Renal cortex interstitium (tissue), 11 donors: Measurements from ENCODE around the gene EFNA5. TPM values are rescaled to one million over a fixed set of nuclear protein-coding genes. Genes with fewer than 3 reads are reported as not detected.

Source experiments
- DNase-seq, 11 donors: peaks; one replicate each; pipeline ENCODE4 v3.0.0-alpha.2; 2013; ENCODE audit warnings: low read depth in 9 of 11, low spot score in 4 of 11; ENCODE audit errors: extremely low read depth in 1 of 11
- polyA plus RNA-seq, 3 donors: library from polyadenylated mRNA; unstranded; fragments of 120-200 nt; gene quantifications; one replicate each; pipeline ENCODE4 v1.2.1, GENCODE V29; 2013; ENCODE audit not compliant: insufficient read length in 3 of 3

The EFNA5 gene
- polyA plus RNA-seq, 3 donors = 23.8 to 30.3 (median 28.2) TPM

- no peak for DNase-seq
Observed at GRCh38 chr5:107564931-107565372, 105.8 kb downstream of the EFNA5 start.

- no peak for DNase-seq
Observed at GRCh38 chr5:107563959-107564544, 106.7 kb downstream of the EFNA5 start.

GRCh38 chr5:107560377-107560776 lies 110.4 kb downstream of the EFNA5 start:
- DNase-seq = no peak

GRCh38 chr5:107558823-107559375 lies 111.8 kb downstream of the EFNA5 start:
- no peak for DNase-seq

GRCh38 chr5:107557051-107557658 lies 113.6 kb downstream of the EFNA5 start:
- DNase-seq = peak in 1 of 11 donors; percentile 46

GRCh38 chr5:107556575-107556974 lies 114.2 kb downstream of the EFNA5 start:
- DNase-seq = no peak

- DNase-seq = no peak
Observed at GRCh38 chr5:107555425-107556090, 115.2 kb downstream of the EFNA5 start.

- DNase-seq = no peak
Observed at GRCh38 chr5:107554776-107555424, 115.8 kb downstream of the EFNA5 start.

- DNase-seq = no peak
Observed at GRCh38 chr5:107553117-107553555, 117.6 kb downstream of the EFNA5 start.

- no peak for DNase-seq
Observed at GRCh38 chr5:107551088-107551487, 119.6 kb downstream of the EFNA5 start.

GRCh38 chr5:107549567-107549966 lies 121.2 kb downstream of the EFNA5 start:
- DNase-seq = no peak

GRCh38 chr5:107548477-107548876 lies 122.3 kb downstream of the EFNA5 start:
- DNase-seq = no peak

- DNase-seq = no peak
Observed at GRCh38 chr5:107546719-107547118, 124.0 kb downstream of the EFNA5 start.

- DNase-seq = no peak
Observed at GRCh38 chr5:107545486-107545885, 125.3 kb downstream of the EFNA5 start.

- DNase-seq = no peak
Observed at GRCh38 chr5:107544967-107545366, 125.8 kb downstream of the EFNA5 start.

- DNase-seq = no peak
Observed at GRCh38 chr5:107544476-107544875, 126.3 kb downstream of the EFNA5 start.

GRCh38 chr5:107543868-107544267 lies 126.9 kb downstream of the EFNA5 start:
- DNase-seq = no peak

GRCh38 chr5:107542831-107543231 lies 127.9 kb downstream of the EFNA5 start:
- no peak for DNase-seq

- no peak for DNase-seq
Observed at GRCh38 chr5:107542428-107542827, 128.3 kb downstream of the EFNA5 start.

- DNase-seq = no peak
Observed at GRCh38 chr5:107541400-107541799, 129.3 kb downstream of the EFNA5 start.
